Esophagus squamous epithelium (tissue), 4 donors: ENCODE results near the gene ARHGDIA.

Experiments
- POLR2A ChIP-seq, 4 donors: fragments of 450-650 bp; IDR thresholded peaks; one replicate each; pipeline ENCODE4 v1.6.1; 2017; ENCODE audit warnings: antibody characterized with exemption in 4 of 4, mild to moderate bottlenecking in 4 of 4, moderate library complexity in 3 of 4
- TF ChIP-seq, protein P1 (sequence below), 6 experiments: fragments of 450-650 bp in 4 of 6; fragments of 200-600 bp in 2 of 6; sonication (generic) in 2 of 6; IDR thresholded peaks; one replicate each; pipeline ENCODE4 v1.5.1; 2016 to 2019; ENCODE audit warnings: antibody characterized with exemption in 6 of 6, mild to moderate bottlenecking in 4 of 6, moderate library complexity in 4 of 6

DNA sequence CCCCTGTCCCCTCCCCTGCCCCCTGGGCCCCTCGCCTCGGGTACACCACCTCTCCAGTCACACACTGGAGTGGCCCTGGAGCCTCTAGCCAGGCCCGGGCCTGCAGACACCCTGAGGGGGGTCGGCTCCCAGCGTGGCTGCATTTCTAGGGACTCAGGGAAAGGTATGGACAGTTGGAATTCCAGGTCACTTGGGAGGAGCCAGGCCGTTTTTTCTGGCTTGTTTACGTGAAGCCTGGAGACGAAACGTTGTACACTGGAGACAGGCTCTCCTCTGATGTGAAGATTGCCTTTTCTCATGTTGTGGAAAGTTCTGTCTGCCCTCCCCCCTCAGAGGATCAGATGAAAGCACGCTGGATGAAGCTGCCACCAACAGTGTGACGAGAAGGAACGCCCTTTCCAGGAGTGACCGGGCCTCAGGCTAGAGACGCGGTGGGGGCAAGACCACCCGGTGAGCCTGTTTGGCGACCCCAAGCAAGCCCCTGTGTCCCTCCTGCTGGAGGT lies 32.3 kb downstream of the ARHGDIA start:
- TF ChIP-seq, protein P1, sequence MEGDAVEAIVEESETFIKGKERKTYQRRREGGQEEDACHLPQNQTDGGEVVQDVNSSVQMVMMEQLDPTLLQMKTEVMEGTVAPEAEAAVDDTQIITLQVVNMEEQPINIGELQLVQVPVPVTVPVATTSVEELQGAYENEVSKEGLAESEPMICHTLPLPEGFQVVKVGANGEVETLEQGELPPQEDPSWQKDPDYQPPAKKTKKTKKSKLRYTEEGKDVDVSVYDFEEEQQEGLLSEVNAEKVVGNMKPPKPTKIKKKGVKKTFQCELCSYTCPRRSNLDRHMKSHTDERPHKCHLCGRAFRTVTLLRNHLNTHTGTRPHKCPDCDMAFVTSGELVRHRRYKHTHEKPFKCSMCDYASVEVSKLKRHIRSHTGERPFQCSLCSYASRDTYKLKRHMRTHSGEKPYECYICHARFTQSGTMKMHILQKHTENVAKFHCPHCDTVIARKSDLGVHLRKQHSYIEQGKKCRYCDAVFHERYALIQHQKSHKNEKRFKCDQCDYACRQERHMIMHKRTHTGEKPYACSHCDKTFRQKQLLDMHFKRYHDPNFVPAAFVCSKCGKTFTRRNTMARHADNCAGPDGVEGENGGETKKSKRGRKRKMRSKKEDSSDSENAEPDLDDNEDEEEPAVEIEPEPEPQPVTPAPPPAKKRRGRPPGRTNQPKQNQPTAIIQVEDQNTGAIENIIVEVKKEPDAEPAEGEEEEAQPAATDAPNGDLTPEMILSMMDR (IDR thresholded peaks at IDR 0.05), result no peak
- no peak for TF ChIP-seq POLR2A (IDR thresholded peaks at IDR 0.05)
